SK-N-SH treated with all-trans-retinoic acid at 6 μM for 48 hours (cell line): ENCODE measurements around the gene CACNA2D2.

Source experiments
- ATAC-seq: fragments of 200-7000 bp; cut with Tn5 transposase; 3 replicates; pipeline ENCODE4 v1.9.1; 2020; ENCODE audit warnings: mild to moderate bottlenecking, moderate library complexity
- ARNTL ChIP-seq: fragments of 450-650 bp; formaldehyde crosslinking; IDR thresholded peaks from 2 replicates; pipeline ENCODE4 v1.5.0; 2020; ENCODE audit warnings: low read depth, mild to moderate bottlenecking, moderate library complexity, borderline replicate concordance
- BACH2 ChIP-seq: fragments of 250-450 bp; sonication (Bioruptor Pico); IDR thresholded peaks from 2 replicates; pipeline ENCODE4 v1.9.0; 2021; ENCODE audit warnings: mild to moderate bottlenecking, borderline replicate concordance
- CREB5 ChIP-seq: fragments of 250-450 bp; sonication (Bioruptor Pico); IDR thresholded peaks from 2 replicates; pipeline ENCODE4 v1.5.1; 2020; ENCODE audit warnings: low read depth, mild to moderate bottlenecking, moderate library complexity
- CSDC2 ChIP-seq: fragments of 250-450 bp; sonication (Bioruptor Pico); IDR thresholded peaks from 2 replicates; pipeline ENCODE4 v1.5.0; 2020; ENCODE audit warnings: mild to moderate bottlenecking, moderate library complexity
- ESRRG ChIP-seq: fragments of 250-450 bp; sonication (Bioruptor Pico); IDR thresholded peaks from 2 replicates; pipeline ENCODE4 v1.6.1; 2021; ENCODE audit warnings: mild to moderate bottlenecking
- GLIS3 ChIP-seq: fragments of 250-450 bp; sonication (Bioruptor Pico); IDR thresholded peaks from 2 replicates; pipeline ENCODE4 v1.5.0; 2020; ENCODE audit warnings: mild to moderate bottlenecking, moderate library complexity
- ISL1 ChIP-seq: fragments of 250-450 bp; sonication (Bioruptor Pico); IDR thresholded peaks from 2 replicates; pipeline ENCODE4 v2.1.2; 2022; ENCODE audit warnings: mild to moderate bottlenecking, moderate library complexity
- OSR1 ChIP-seq: fragments of 250-450 bp; sonication (Bioruptor Pico); IDR thresholded peaks from 2 replicates; pipeline ENCODE4 v1.8.0; 2022; ENCODE audit warnings: moderate library complexity, mild to moderate bottlenecking, inconsistent platforms
- PATZ1 ChIP-seq: fragments of 250-450 bp; sonication (Bioruptor Pico); IDR thresholded peaks from 2 replicates; pipeline ENCODE4 v1.8.0; 2020; ENCODE audit warnings: mild to moderate bottlenecking, moderate library complexity, borderline replicate concordance
- POU6F1 ChIP-seq: fragments of 250-450 bp; sonication (Bioruptor Pico); IDR thresholded peaks from 2 replicates; pipeline ENCODE4 v1.8.0; 2021; ENCODE audit warnings: low read depth, mild to moderate bottlenecking, moderate library complexity, borderline replicate concordance
- RARB ChIP-seq: fragments of 250-450 bp; sonication (Bioruptor Pico); IDR thresholded peaks from 2 replicates; pipeline ENCODE4 v1.8.0; 2021; ENCODE audit warnings: mild to moderate bottlenecking, moderate library complexity
- TOX ChIP-seq: fragments of 250-450 bp; sonication (Bioruptor Pico); IDR thresholded peaks from 2 replicates; pipeline ENCODE4 v1.8.0; 2021; ENCODE audit warnings: mild to moderate bottlenecking, moderate library complexity, borderline replicate concordance
- TSHZ2 ChIP-seq: fragments of 250-450 bp; sonication (Bioruptor Pico); IDR thresholded peaks from 2 replicates; pipeline ENCODE4 v1.5.0; 2020; ENCODE audit warnings: mild to moderate bottlenecking, moderate library complexity
- ZC3H10 ChIP-seq: fragments of 250-450 bp; sonication (Bioruptor Pico); IDR thresholded peaks from 2 replicates; pipeline ENCODE4 v1.5.1; 2021; ENCODE audit warnings: mild to moderate bottlenecking, moderate library complexity
- ZFP3 ChIP-seq: fragments of 250-450 bp; sonication (Bioruptor Pico); IDR thresholded peaks from 2 replicates; pipeline ENCODE4 v1.5.0; 2020; ENCODE audit warnings: mild to moderate bottlenecking, moderate library complexity
- ZFP30 ChIP-seq: fragments of 450-650 bp; formaldehyde crosslinking; IDR thresholded peaks from 2 replicates; pipeline ENCODE4 v1.5.0; 2022; ENCODE audit warnings: mild to moderate bottlenecking, moderate library complexity
- ZNF565 ChIP-seq: fragments of 450-650 bp; formaldehyde crosslinking; conservative IDR thresholded peaks from 2 replicates; pipeline ENCODE4 v1.5.0; 2020; ENCODE audit warnings: low read depth, mild to moderate bottlenecking, moderate library complexity
- ZNF70 ChIP-seq: fragments of 450-650 bp; formaldehyde crosslinking; IDR thresholded peaks from 2 replicates; pipeline ENCODE4 v1.5.0; 2020; ENCODE audit warnings: mild to moderate bottlenecking, moderate library complexity
- ZNF8 ChIP-seq: fragments of 450-650 bp; formaldehyde crosslinking; IDR thresholded peaks from 2 replicates; pipeline ENCODE4 v1.5.0; 2020; ENCODE audit warnings: mild to moderate bottlenecking, moderate library complexity
- TF ChIP-seq, protein P1 (sequence below): fragments of 250-450 bp; sonication (Bioruptor Pico); IDR thresholded peaks from 2 replicates; pipeline ENCODE4 v1.5.1; 2021; ENCODE audit warnings: mild to moderate bottlenecking, moderate library complexity

The CACNA2D2 gene

GRCh38 chr3:50490424-50490823 lies 13.0 kb downstream of the CACNA2D2 start:
- ATAC-seq: no peak

DNA sequence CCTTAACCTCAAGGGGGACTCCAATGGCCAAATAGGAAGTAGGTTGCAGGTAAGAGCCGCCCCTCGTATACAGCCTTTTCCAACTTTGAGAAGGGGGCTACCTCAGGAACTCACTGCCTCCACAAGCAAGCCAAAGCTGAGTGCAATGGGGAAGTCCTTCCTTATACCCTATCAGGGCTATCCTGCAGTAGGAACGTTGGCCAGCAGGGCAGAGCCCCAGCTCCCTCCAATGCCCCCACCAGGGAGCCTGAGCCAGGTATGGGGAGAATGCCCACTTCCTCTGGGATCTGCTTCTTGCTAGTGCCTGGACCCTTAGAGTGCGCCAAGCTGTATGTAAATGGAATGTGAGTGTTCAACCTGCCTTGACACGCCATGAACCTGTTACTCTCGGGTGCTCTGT lies 16.3 kb downstream of the CACNA2D2 start:
- no peak for ATAC-seq
- TF ChIP-seq ARNTL (CRISPR knock-in tag): no peak
- no peak for TF ChIP-seq CSDC2 (CRISPR knock-in tag)
- TF ChIP-seq TSHZ2 (CRISPR knock-in tag): no peak
- TF ChIP-seq, protein P1, sequence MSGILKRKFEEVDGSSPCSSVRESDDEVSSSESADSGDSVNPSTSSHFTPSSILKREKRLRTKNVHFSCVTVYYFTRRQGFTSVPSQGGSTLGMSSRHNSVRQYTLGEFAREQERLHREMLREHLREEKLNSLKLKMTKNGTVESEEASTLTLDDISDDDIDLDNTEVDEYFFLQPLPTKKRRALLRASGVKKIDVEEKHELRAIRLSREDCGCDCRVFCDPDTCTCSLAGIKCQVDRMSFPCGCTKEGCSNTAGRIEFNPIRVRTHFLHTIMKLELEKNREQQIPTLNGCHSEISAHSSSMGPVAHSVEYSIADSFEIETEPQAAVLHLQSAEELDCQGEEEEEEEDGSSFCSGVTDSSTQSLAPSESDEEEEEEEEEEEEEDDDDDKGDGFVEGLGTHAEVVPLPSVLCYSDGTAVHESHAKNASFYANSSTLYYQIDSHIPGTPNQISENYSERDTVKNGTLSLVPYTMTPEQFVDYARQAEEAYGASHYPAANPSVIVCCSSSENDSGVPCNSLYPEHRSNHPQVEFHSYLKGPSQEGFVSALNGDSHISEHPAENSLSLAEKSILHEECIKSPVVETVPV: no peak
- no peak for TF ChIP-seq ZNF565 (CRISPR knock-in tag)
- TF ChIP-seq ZFP30 (CRISPR knock-in tag): no peak
- TF ChIP-seq TOX (CRISPR knock-in tag): no peak
- TF ChIP-seq GLIS3 (CRISPR knock-in tag): no peak
- TF ChIP-seq BACH2 (CRISPR knock-in tag): no peak

More at GRCh38 chr3:50490424-50490823, 13.0 kb downstream of the CACNA2D2 start:
- TF ChIP-seq OSR1: no peak
- TF ChIP-seq, protein P1: no peak
- TF ChIP-seq ESRRG (CRISPR knock-in tag): no peak
- TF ChIP-seq ZNF70 (CRISPR knock-in tag): no peak
- no peak for TF ChIP-seq ZFP3 (CRISPR knock-in tag)
- TF ChIP-seq TSHZ2 (CRISPR knock-in tag): no peak
- no peak for TF ChIP-seq CSDC2 (CRISPR knock-in tag)
- TF ChIP-seq PATZ1 (CRISPR knock-in tag): no peak
- no peak for TF ChIP-seq CREB5 (CRISPR knock-in tag)
- TF ChIP-seq RARB (CRISPR knock-in tag): no peak
- no peak for TF ChIP-seq POU6F1 (CRISPR knock-in tag)
- no peak for TF ChIP-seq ISL1
- no peak for TF ChIP-seq ZC3H10 (CRISPR knock-in tag)
- TF ChIP-seq ZNF8 (CRISPR knock-in tag): no peak
